Measurements from ENCODE around the gene ADORA2A.

GRCh38 chr22:24473284-24473683 lies 45.9 kb downstream of the ADORA2A start:
- TF ChIP-seq POLR2AphosphoS5 (IDR thresholded peaks at IDR 0.05; ENCODE audit: low read depth, low read length) (no peak), TAF1 (IDR thresholded peaks at IDR 0.05; ENCODE audit: borderline replicate concordance, insufficient read depth, low read length) (no peak), REST (IDR thresholded peaks at IDR 0.05; ENCODE audit: insufficient read depth in 1 of 2, low read depth in 2 of 2, low read length in 2 of 2) (no peak), SIN3A (IDR thresholded peaks at IDR 0.05; ENCODE audit: borderline replicate concordance, insufficient read depth, low read length) (no peak)

All from PFSK-1 (cell line).